Trophoblast cell (in vitro differentiated cells and primary cell): ENCODE measurements around the gene SRXN1.

Experiments used
- DNase-seq, 2 donors: peaks; one replicate each; pipeline ENCODE4 v3.0.0-alpha.2; 2016
- H2AFZ ChIP-seq: 2 replicates; pipeline ENCODE4 v1.6.1; 2013; ENCODE audit warnings: low read length, moderate library complexity, mild to moderate bottlenecking; ENCODE audit not compliant: insufficient read depth, poor library complexity
- H2AK5ac ChIP-seq: 2 replicates; pipeline ENCODE4 v1.6.1; 2013; ENCODE audit warnings: mild to moderate bottlenecking, low read length
- H2BK120ac ChIP-seq: 2 replicates; pipeline ENCODE4 v1.6.1; 2013; ENCODE audit warnings: low read length, mild to moderate bottlenecking, moderate library complexity; ENCODE audit not compliant: insufficient read depth, poor library complexity
- H2BK12ac ChIP-seq: 2 replicates; pipeline ENCODE4 v1.6.1; 2013; ENCODE audit warnings: mild to moderate bottlenecking, low read length, moderate library complexity
- H2BK5ac ChIP-seq: 2 replicates; pipeline ENCODE4 v1.6.1; 2013; ENCODE audit warnings: low read length, low read depth, moderate library complexity, mild to moderate bottlenecking; ENCODE audit not compliant: poor library complexity
- H3K14ac ChIP-seq: 2 replicates; pipeline ENCODE4 v1.6.1; 2013; ENCODE audit warnings: mild to moderate bottlenecking, low read length
- H3K18ac ChIP-seq: 2 replicates; pipeline ENCODE4 v1.6.1; 2013; ENCODE audit warnings: mild to moderate bottlenecking, low read length
- H3K23ac ChIP-seq: 2 replicates; pipeline ENCODE4 v1.6.1; 2013; ENCODE audit warnings: low read length
- H3K27ac ChIP-seq: 2 replicates; pipeline ENCODE4 v1.5.1; 2013; ENCODE audit warnings: low read depth, mild to moderate bottlenecking, inconsistent platforms, low read length, moderate library complexity
- H3K27me3 ChIP-seq: 2 replicates; pipeline ENCODE4 v1.6.1; 2013; ENCODE audit warnings: inconsistent platforms, mild to moderate bottlenecking, low read length, moderate library complexity; ENCODE audit not compliant: insufficient read depth
- H3K36me3 ChIP-seq, 2 experiments: 1 replicate in 1 of 2; 2 replicates in 1 of 2; pipeline ENCODE4 v1.6.1; 2013; ENCODE audit warnings: low read length in 2 of 2, mild to moderate bottlenecking in 2 of 2, moderate library complexity in 1 of 2; ENCODE audit not compliant: insufficient read depth in 2 of 2, control insufficient read depth in 1 of 2
- H3K4ac ChIP-seq: 2 replicates; pipeline ENCODE4 v1.6.1; 2013; ENCODE audit warnings: low read depth, mild to moderate bottlenecking, low read length, moderate library complexity
- H3K4me1 ChIP-seq, 2 experiments: 1 replicate in 1 of 2; 2 replicates in 1 of 2; pipeline ENCODE4 v1.6.1; 2013; ENCODE audit warnings: low read length in 2 of 2, mild to moderate bottlenecking in 2 of 2, moderate library complexity in 1 of 2; ENCODE audit not compliant: insufficient read depth in 2 of 2, control insufficient read depth in 1 of 2
- H3K4me2 ChIP-seq: 2 replicates; pipeline ENCODE4 v1.6.1; 2013; ENCODE audit warnings: inconsistent platforms, mild to moderate bottlenecking, low read length, moderate library complexity
- H3K4me3 ChIP-seq: 2 replicates; pipeline ENCODE4 v1.5.1; 2013; ENCODE audit warnings: mild to moderate bottlenecking, low read depth, low read length, inconsistent platforms
- H3K79me1 ChIP-seq: one replicate; pipeline ENCODE4 v1.6.1; 2013; ENCODE audit warnings: low read length
- H3K79me2 ChIP-seq: 2 replicates; pipeline ENCODE4 v1.6.1; 2013; ENCODE audit warnings: low read length, mild to moderate bottlenecking; ENCODE audit not compliant: control insufficient read depth, insufficient read depth, poor library complexity
- H3K9ac ChIP-seq: 2 replicates; pipeline ENCODE4 v1.6.1; 2013; ENCODE audit warnings: mild to moderate bottlenecking, low read length
- H3K9me3 ChIP-seq: 2 replicates; pipeline ENCODE4 v1.6.1; 2013; ENCODE audit warnings: low read depth, mild to moderate bottlenecking, control low read depth, inconsistent platforms, low read length; ENCODE audit not compliant: insufficient read depth
- H4K12ac ChIP-seq: 2 replicates; pipeline ENCODE4 v1.6.1; 2013; ENCODE audit warnings: low read depth, mild to moderate bottlenecking, low read length, moderate library complexity
- H4K8ac ChIP-seq: 2 replicates; pipeline ENCODE4 v1.6.1; 2013; ENCODE audit warnings: low read depth, mild to moderate bottlenecking, low read length, moderate library complexity
- H4K91ac ChIP-seq: one replicate; pipeline ENCODE4 v1.6.1; 2013; ENCODE audit warnings: low read depth, mild to moderate bottlenecking, low read length, moderate library complexity
- WGBS: extraction: QIAGEN DNeasy Blood & Tissue Kit; methylation state at CpG from one replicate; pipeline ENCODE4 v1.1.7; 2013; ENCODE audit warnings: missing lambda C conversion rate; ENCODE audit not compliant: insufficient read length, insufficient coverage; ENCODE audit errors: extremely low coverage; 5-methylcytosine and 5-hydroxymethylcytosine counted together

Gene SRXN1

GRCh38 chr20:653590-654416 lies 803 bp upstream of the SRXN1 start:
- no peak for DNase-seq
- no peak overlapping the region for H3K9ac ChIP-seq
- H4K12ac ChIP-seq, result peak overlapping the region; percentile 28
- no CpG with 5 or more reads among the region's 31 CpGs for WGBS
- peak overlapping the region; percentile 6 for H2BK5ac ChIP-seq
- peak overlapping the region; percentile 71 for H3K4me2 ChIP-seq
- H3K14ac ChIP-seq, result peak overlapping the region; percentile 6
- peak overlapping the region; percentile 27 for H4K8ac ChIP-seq
- peak overlapping the region; percentile 38 for H2AFZ ChIP-seq
- no peaks in the 10 kb centered on the region for H3K27me3 ChIP-seq
- no peak overlapping the region for H3K23ac ChIP-seq
- H3K4me3 ChIP-seq, result peak overlapping the region; percentile 42
- H3K79me1 ChIP-seq, result peaks cover 13% of the 10 kb centered on the region
- peaks cover 5 to 7% of the 10 kb centered on the region in 2 experiments for H3K36me3 ChIP-seq
- H3K4me1 ChIP-seq, result peaks cover 16 to 18% of the 10 kb centered on the region in 2 experiments
- H3K18ac ChIP-seq, result peak overlapping the region; percentile 22
- no peaks in the 10 kb centered on the region for H3K9me3 ChIP-seq
- H2BK12ac ChIP-seq, result peak overlapping the region; percentile 42
- H3K27ac ChIP-seq, result no peak overlapping the region
- no peak overlapping the region for H3K4ac ChIP-seq
- no peak overlapping the region for H2AK5ac ChIP-seq
- peaks cover 5% of the 10 kb centered on the region for H3K79me2 ChIP-seq
- H4K91ac ChIP-seq, result peak overlapping the region; percentile 52
- peak overlapping the region; percentile 39 for H2BK120ac ChIP-seq

GRCh38 chr20:652615-653109 lies 338 bp downstream of the SRXN1 start:
- H2AK5ac ChIP-seq, result peak overlapping the region; percentile 39
- peaks cover 16 to 17% of the 10 kb centered on the region in 2 experiments for H3K36me3 ChIP-seq
- peak overlapping the region; percentile 81 for H3K14ac ChIP-seq
- peak overlapping the region; percentile 95 for H4K91ac ChIP-seq
- peaks cover 5% of the 10 kb centered on the region for H3K79me2 ChIP-seq
- peak overlapping the region; percentile 92 for H3K18ac ChIP-seq
- H2AFZ ChIP-seq, result peak overlapping the region; percentile 86
- H3K4me2 ChIP-seq, result peak overlapping the region; percentile 89
- H2BK5ac ChIP-seq, result peak overlapping the region; percentile 77
- H3K4me3 ChIP-seq, result peak overlapping the region; percentile 91
- no peaks in the 10 kb centered on the region for H3K27me3 ChIP-seq
- H4K12ac ChIP-seq, result peak overlapping the region; percentile 11
- peak overlapping the region; percentile 87 for H3K9ac ChIP-seq
- WGBS, result no CpG with 5 or more reads among the region's 36 CpGs
- H3K23ac ChIP-seq, result no peak overlapping the region
- peak overlapping the region; percentile 69 for H4K8ac ChIP-seq
- peaks cover 2% of the 10 kb centered on the region for H3K9me3 ChIP-seq
- DNase-seq, result no peak
- peak overlapping the region; percentile 26 for H3K27ac ChIP-seq
- H3K4ac ChIP-seq, result peak overlapping the region; percentile 53
- peak overlapping the region; percentile 37 for H2BK120ac ChIP-seq
- H3K4me1 ChIP-seq, result peaks cover 13 to 15% of the 10 kb centered on the region in 2 experiments
- peaks cover 13% of the 10 kb centered on the region for H3K79me1 ChIP-seq
- peak overlapping the region; percentile 5 for H2BK12ac ChIP-seq

- H2BK120ac ChIP-seq, result no peak overlapping the region
- H3K27ac ChIP-seq, result no peak overlapping the region
- H2AFZ ChIP-seq, result no peak overlapping the region
- H3K79me2 ChIP-seq, result peaks cover 5% of the 10 kb centered on the region
- H3K4me2 ChIP-seq, result peak overlapping the region; percentile 89
- peaks cover 20 to 22% of the 10 kb centered on the region in 2 experiments for H3K36me3 ChIP-seq
- no peak overlapping the region for H2BK12ac ChIP-seq
- no peak overlapping the region for H2BK5ac ChIP-seq
- no peak overlapping the region for H4K12ac ChIP-seq
- WGBS, result no CpG with 5 or more reads among the region's 20 CpGs
- peak overlapping the region; percentile 91 for H3K4me3 ChIP-seq
- H3K14ac ChIP-seq, result peak overlapping the region; percentile 81
- no peak overlapping the region for H3K4ac ChIP-seq
- no peak for DNase-seq
- peak overlapping the region; percentile 38 for H3K18ac ChIP-seq
- no peak overlapping the region for H2AK5ac ChIP-seq
- no peaks in the 10 kb centered on the region for H3K27me3 ChIP-seq
- no peak overlapping the region for H3K23ac ChIP-seq
- H3K4me1 ChIP-seq, result peaks cover 13 to 15% of the 10 kb centered on the region in 2 experiments
- peaks cover 4% of the 10 kb centered on the region for H3K9me3 ChIP-seq
- H3K79me1 ChIP-seq, result peaks cover 13% of the 10 kb centered on the region
- H4K91ac ChIP-seq, result peak overlapping the region; percentile 95
- no peak overlapping the region for H3K9ac ChIP-seq
- no peak overlapping the region for H4K8ac ChIP-seq
Observed at GRCh38 chr20:651713-652614, 1.0 kb downstream of the SRXN1 start.

- Histone ChIP-seq H3K18ac (no peak overlapping the region), H3K9ac (no peak overlapping the region), H2AFZ (no peak overlapping the region), H3K4me1 (peaks cover 13 to 15% of the 10 kb centered on the region in 2 experiments), H2BK120ac (no peak overlapping the region), H3K27me3 (no peaks in the 10 kb centered on the region), H3K14ac (no peak overlapping the region), H2AK5ac (no peak overlapping the region), H4K91ac (no peak overlapping the region), H3K79me2 (peaks cover 5% of the 10 kb centered on the region), H3K4me3 (no peak overlapping the region), H3K4me2 (no peak overlapping the region), H3K27ac (no peak overlapping the region), H4K12ac (no peak overlapping the region), H2BK12ac (no peak overlapping the region), H2BK5ac (no peak overlapping the region), H4K8ac (no peak overlapping the region), H3K36me3 (peaks cover 20 to 22% of the 10 kb centered on the region in 2 experiments), H3K9me3 (peaks cover 4% of the 10 kb centered on the region), H3K4ac (no peak overlapping the region), H3K23ac (no peak overlapping the region), H3K79me1 (peaks cover 13% of the 10 kb centered on the region)
- DNase-seq, result no peak
- WGBS, result no CpG with 5 or more reads among the region's 5 CpGs
Observed at GRCh38 chr20:650954-651353, 2.0 kb downstream of the SRXN1 start.
